HG02943 (cell line): ENCODE results near the gene CD300H.
"Not testable (repeated sequence)": the region's sequence is repeated elsewhere in the genome, so short reads cannot be mapped to it uniquely, and the experiment has no call there.

Experiments
- ATAC-seq: cut with Tn5 transposase; IDR thresholded peaks from one replicate; pipeline ENCODE4 v1.9.1; 2021; ENCODE audit warnings: mild to moderate bottlenecking, low read depth, moderate library complexity; ENCODE audit not compliant: unreplicated experiment

CD300H gene

DNA sequence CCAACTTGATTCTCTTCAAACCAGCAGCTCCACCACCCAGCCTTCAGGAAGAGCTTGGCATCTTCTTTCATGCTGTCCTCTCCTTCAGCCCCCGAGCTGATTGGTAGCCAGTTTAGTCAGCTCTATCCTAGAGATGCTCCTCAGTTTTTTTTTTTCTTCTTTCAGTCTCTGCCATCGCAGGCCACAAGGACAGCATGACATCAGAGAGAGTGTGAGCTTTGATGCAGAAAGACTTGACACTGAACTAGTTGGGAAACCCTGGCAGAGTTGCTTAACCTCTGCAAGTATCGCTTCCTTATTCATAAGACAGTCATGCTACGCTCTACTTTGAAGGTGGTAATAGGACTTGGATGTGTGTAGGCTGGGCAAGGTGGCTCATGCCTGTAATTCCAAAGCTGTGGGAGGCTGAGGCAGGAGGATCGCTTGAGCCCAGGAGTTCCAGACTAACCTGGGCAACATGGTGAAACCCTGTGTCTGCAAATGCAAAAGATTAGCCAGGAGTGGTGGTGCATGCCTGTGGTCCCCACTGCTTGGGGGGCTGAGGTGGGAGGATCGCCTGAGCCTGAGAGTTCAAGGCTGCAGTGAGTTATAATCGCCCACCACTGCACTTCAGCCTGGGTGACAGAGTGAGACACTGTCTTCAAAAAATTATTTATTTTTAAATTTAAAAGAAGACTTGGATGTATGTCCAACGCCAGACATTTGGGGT, 38.7 kb downstream of the CD300H start:
- peak; percentile 69 for ATAC-seq

GRCh38 chr17:74527756-74528155, 39.6 kb downstream of the CD300H start:
- no peak for ATAC-seq

DNA sequence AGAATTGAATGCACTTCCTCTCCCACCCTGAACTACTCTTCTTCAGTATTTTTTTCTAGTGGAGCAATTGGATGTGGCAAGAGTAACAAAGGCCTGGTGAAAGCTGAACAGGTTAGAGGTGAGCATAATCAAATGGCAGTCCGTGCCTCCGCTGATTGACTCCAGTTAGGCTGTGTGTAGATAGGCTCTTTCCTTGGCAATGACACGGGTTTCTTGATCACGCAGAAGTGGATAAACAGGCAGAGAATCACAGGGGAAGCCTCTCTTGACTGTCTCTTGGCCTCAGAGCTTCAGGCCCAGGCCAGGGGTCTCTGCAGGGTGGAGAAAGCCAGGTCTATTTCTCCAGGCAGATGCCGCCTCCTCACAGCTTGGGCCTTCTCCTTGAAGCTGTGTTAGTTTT, 40.2 kb downstream of the CD300H start:
- ATAC-seq, result no peak

DNA sequence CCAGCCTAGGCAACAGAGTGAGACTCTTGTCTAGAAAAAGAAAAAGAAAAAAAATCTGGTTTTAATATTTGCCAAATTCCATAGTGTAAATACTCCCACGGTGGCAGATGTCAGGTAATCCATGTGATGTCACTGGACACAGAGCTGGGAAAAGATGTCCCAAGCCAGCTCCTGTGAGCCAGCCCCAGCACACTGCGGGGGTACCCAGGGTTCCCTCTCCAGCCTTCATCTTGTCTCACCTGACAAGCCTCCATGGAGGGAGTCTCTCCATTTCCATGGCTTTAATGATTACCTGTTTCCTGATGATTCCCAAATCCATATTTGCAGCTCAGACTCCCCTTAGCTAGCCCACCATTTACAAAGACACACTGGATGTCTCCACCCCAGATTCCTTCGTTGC, 40.6 kb downstream of the CD300H start:
- ATAC-seq, result no peak

GRCh38 chr17:74525781-74526288, 41.5 kb downstream of the CD300H start:
- ATAC-seq, result no peak

DNA sequence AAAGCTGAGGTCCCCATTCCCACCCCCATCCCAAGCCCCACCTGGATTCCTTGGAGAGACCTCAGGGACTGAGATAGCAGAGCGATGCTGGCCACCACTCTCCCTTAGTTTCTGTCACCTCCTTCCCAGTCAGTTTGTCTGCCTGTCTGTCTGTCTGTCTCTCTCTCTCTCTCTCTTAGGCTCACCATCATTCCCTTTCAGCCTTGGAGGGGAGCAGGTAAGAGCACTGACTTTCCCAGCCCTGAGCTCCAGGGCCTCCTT, 41.9 kb downstream of the CD300H start:
- no peak for ATAC-seq

GRCh38 chr17:74524653-74525464, 42.5 kb downstream of the CD300H start:
- ATAC-seq, result no peak

DNA sequence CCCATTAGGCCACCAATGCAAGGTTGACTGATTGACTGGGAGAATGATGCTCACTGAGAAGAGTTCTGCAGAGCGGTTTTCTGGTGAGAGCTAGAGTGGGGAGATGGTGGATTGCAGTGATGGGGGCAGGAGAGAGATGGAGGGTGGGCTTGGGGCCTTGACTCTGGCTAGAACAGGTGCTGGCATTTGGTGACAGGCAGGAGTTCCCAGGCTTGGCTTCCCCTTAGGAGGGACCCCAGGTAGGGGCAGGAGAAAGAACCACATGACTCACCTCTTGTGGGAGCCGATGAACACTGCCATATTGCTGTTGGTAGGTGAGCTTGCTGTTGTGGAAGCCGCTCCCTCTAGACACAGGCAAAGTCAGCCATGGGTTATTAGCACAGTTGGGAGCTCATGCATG, 44.0 kb downstream of the CD300H start:
- ATAC-seq, result no peak

DNA sequence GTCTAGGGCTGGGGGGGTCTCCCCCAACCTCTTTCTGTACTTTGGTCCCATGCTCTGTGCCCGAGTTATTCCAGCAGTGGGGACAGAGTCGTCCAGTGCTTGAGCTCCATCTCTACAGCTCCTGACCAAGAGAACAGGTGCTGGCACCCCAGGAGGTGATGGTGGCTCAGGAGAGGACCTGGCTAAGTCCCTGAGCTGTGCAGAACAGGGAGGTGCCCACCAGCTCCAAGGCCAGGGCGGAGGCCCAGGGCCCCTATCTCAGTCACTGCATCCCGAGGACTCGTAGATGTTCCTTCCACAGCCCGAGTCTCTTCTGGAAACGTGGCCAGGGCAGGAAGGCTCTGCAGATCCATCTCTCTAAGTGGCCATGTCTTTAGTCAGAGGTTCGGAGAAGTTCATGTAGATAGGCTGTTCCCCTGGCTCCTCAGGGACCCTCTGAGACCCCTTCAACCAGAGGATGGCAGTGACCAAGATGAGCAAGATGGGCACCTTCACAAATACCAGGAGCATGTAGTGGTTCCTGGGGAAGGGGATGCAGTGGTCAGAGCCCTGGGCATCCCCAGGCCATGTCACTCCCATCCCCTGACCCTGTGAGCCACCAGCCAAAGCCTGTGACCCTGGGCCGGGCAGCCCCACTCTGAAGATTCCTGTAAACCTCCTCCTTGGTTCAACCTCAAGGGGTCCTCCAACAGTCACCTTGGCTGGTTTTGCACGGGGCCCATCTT, 44.8 kb downstream of the CD300H start:
- ATAC-seq, result no peak

DNA sequence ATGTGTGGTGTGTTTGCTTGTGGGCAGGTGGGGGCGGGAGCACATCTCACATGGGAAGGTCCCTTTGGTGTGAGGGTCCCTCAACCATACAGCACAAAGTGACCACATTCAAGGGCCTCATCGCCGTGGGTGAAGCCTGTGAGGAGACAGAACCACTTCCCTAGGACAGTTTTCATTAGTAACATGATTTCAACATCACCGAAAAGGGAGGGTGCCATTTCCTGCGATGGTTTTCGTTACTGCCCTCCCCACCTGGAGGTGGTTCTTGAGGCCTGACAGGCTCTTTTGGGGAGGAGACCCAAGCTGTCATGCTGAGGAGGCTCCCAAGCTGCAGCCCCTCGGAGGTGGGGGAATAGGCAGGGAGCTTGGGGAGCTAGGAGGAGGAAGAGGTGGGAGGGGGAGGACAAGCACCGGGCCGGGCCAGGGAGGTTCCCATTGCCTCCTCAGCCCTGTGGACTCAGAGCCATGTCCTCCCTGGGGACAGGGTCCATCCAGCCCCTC, 45.6 kb downstream of the CD300H start:
- no peak for ATAC-seq

- no peak for ATAC-seq
Measured at GRCh38 chr17:74520790-74521480, 46.4 kb downstream of the CD300H start.

DNA sequence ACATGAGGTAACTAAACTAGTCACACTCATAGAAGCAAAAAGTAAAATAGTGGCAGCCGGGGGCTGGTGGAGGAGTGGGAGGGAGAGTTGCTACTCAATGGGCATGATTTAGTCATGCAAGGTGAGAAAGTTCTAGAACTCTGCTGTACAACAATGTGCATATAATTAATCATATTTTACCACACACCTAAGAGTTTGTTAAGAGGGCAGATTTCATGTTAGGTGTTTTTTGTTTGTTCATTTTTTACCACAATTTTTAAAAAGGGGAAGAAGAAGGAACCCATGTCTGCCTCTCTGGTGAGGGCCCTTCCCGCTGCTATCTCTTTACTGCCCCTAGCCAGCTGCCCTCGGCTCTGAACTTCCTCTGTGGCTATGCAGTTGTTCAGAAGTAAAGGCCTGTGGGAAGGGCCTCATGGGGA, 47.3 kb downstream of the CD300H start:
- no peak for ATAC-seq

- ATAC-seq, result not testable (repeated sequence)
Measured at GRCh38 chr17:74518413-74518981, 48.8 kb downstream of the CD300H start.

DNA sequence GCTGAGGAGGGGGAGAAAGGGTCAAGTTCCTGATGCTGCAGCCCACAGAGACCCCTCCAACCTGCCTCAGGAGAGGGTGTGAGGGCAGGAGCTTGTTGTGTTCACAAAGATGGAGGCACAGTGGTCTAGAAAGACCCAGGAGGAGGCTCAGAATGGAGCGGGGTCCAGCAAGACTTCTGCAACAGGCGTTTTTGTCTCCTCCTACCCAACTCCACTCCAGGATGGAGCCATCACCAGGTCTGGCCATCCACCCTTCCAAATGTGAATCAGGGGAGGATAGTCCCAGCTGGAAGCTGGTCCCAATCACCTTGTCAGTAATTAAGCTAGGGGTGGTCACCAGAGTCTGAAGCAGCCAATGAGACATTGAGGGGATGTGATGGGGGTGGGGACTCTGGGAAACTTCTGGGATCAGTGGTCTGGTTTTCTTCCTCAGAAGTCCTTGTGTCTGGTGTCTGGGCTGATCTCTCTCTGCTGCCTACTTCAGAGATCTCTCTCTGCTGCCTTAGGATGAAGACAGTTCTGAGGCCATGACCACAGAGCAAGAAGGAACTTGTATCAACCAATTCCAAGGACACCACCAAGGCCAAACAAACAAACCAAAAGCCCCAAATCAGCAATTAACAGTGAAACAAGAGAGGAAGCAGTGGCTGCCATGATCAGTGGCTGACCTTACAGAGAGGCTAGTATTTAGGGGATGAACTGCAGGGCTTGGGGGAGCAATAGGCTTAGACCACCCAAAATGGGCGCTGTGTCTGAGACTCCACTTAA, 50.6 kb downstream of the CD300H start:
- no peak for ATAC-seq

GRCh38 chr17:74515941-74516340, 51.4 kb downstream of the CD300H start:
- no peak for ATAC-seq

DNA sequence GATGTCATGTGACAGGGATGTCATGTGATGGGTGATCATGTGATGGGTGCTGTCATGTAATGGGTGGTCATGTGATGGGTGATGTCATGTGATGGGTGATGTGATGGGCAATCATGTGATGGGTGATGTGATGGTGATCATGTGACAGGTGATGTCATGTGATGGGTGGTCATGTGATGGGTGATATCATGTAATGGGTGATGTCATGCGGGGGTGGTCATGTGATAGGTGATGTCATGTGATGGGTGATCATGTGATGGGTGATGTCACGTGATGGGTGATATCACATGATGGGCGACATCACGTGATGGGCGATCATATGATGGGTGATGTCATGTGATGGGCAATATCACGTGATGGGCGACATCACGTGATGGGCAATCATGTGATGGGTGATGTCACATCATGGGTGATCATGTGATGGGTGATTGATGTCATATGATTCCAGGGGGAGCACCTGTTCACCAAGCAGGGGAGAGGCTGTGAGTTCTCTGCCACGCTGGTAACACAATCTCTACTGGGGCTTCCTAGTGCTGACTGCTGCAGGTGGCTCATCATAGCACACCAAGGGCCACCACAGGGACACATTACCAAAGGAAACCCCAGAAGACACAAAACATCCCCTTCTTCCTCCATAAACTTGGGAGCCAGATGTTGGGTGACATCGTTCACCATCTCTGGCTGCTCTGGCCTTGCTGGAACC, 52.5 kb downstream of the CD300H start:
- no peak for ATAC-seq

DNA sequence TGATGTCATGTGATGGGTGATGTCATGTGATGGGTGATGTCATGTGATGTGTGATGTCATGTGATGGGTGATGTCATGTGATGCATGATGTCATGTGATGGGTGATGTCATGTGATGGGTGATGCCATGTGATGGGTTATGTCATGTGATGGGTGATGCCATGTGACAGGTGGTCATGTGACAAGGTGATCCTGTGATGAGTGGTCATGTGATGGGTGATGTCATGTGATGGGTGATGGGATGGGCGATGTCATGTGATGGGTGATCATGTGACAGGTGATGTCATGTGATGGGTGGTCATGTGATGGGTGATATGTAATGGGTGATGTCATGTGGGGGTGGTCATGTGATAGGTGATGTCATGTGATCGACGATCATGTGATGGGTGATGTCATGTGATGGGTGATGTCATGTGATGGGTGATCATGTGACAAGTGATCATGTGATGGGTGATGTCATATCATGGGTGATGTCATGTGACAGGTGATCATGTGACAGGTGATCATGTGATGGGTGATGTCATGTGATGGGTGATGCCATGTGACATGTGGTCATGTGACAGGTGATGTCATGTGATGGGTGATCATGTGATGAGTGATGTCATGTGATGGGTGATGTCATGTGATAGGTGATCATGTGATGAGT, 53.2 kb downstream of the CD300H start:
- ATAC-seq, result no peak

GRCh38 chr17:74512624-74513091, 54.7 kb downstream of the CD300H start:
- no peak for ATAC-seq
